ENCODE results near the gene CTBS. TPM values are rescaled to one million over a fixed set of nuclear protein-coding genes. Genes with fewer than 3 reads are reported as not detected.

Gene CTBS
- polyA plus RNA-seq, 1 donor (not counting 4 experiments of a cell fraction or from before 2014, with no cell fraction given): 16.7 TPM

- no peak overlapping the region for H3K9ac ChIP-seq (ENCODE audit: control insufficient read depth, extremely low read depth, insufficient read depth, low read length)
- FAIRE-seq: no peak
These were observed 9.9 kb upstream of the CTBS start for GRCh38 chr1:84584126-84584525.

GRCh38 chr1:84583648-84584047, 9.4 kb upstream of the CTBS start:
- H3K4me1 ChIP-seq (ENCODE audit: control insufficient read depth, extremely low read depth, insufficient read depth, low read length): peaks cover 7% of the 10 kb centered on the region
- no peaks in the 10 kb centered on the region for H4K20me1 ChIP-seq (ENCODE audit: control insufficient read depth, extremely low read depth, insufficient read depth, low read length)
- no peaks in the 10 kb centered on the region for H3K27me3 ChIP-seq (ENCODE audit: control insufficient read depth, extremely low read depth, insufficient read depth, low read length)
- no peak overlapping the region for H2AFZ ChIP-seq (ENCODE audit: control insufficient read depth, low read length)
- H3K4me2 ChIP-seq (ENCODE audit: control insufficient read depth, extremely low read depth, insufficient read depth, low read depth, low read length): no peak overlapping the region
- no peaks in the 10 kb centered on the region for H3K9me1 ChIP-seq (ENCODE audit: control insufficient read depth, extremely low read depth, insufficient read depth, low read length)
- H3K4me3 ChIP-seq (ENCODE audit: control insufficient read depth in 2 of 3, extremely low read depth in 1 of 3, insufficient read depth in 2 of 3, low read depth in 1 of 3, low read length in 3 of 3): no peak overlapping the region
- no peak overlapping the region for H3K27ac ChIP-seq (ENCODE audit: control insufficient read depth, insufficient read depth, low read length)
- no peaks in the 10 kb centered on the region for H3K79me2 ChIP-seq (ENCODE audit: control insufficient read depth, insufficient read depth, low read length)
- H3K9ac ChIP-seq (ENCODE audit: control insufficient read depth, extremely low read depth, insufficient read depth, low read length): no peak overlapping the region
- DNase-seq (ENCODE audit: low read depth, low spot score): no peak
- dilution Hi-C loops (cut with MboI; ENCODE audit: extremely low pct_ligation_motif_present, low sequenced_read_pairs): no loop called here
- H3K9me3 ChIP-seq (ENCODE audit: control insufficient read depth, low read depth, low read length): peaks cover 2% of the 10 kb centered on the region
- no peaks in the 10 kb centered on the region for H3K36me3 ChIP-seq (ENCODE audit: control insufficient read depth in 2 of 2, extremely low read depth in 1 of 2, insufficient read depth in 2 of 2, low read length in 2 of 2)
- TF ChIP-seq CTCF (optimal IDR thresholded peaks at IDR 0.05 in 1 of 3, IDR thresholded peaks at IDR 0.05 in 1 of 3, conservative IDR thresholded peaks at IDR 0.05 in 1 of 3; ENCODE audit: extremely low read depth in 1 of 3, insufficient read depth in 2 of 3, low read length in 3 of 3) (no peak), EZH2 (IDR thresholded peaks at IDR 0.05; ENCODE audit: low read length) (no peak)
- FAIRE-seq: no peak

More at GRCh38 chr1:84584126-84584525, 9.9 kb upstream of the CTBS start:
- dilution Hi-C loops (cut with MboI; ENCODE audit: extremely low pct_ligation_motif_present, low sequenced_read_pairs): no loop called here
- Histone ChIP-seq H3K27ac (ENCODE audit: control insufficient read depth, insufficient read depth, low read length) (no peak overlapping the region), H3K4me1 (ENCODE audit: control insufficient read depth, extremely low read depth, insufficient read depth, low read length) (peaks cover 7% of the 10 kb centered on the region), H2AFZ (ENCODE audit: control insufficient read depth, low read length) (no peak overlapping the region), H4K20me1 (ENCODE audit: control insufficient read depth, extremely low read depth, insufficient read depth, low read length) (no peaks in the 10 kb centered on the region), H3K36me3 (ENCODE audit: control insufficient read depth in 2 of 2, extremely low read depth in 1 of 2, insufficient read depth in 2 of 2, low read length in 2 of 2) (no peaks in the 10 kb centered on the region), H3K79me2 (ENCODE audit: control insufficient read depth, insufficient read depth, low read length) (no peaks in the 10 kb centered on the region), H3K4me2 (ENCODE audit: control insufficient read depth, extremely low read depth, insufficient read depth, low read depth, low read length) (no peak overlapping the region), H3K9me3 (ENCODE audit: control insufficient read depth, low read depth, low read length) (peaks cover 2% of the 10 kb centered on the region), H3K9me1 (ENCODE audit: control insufficient read depth, extremely low read depth, insufficient read depth, low read length) (no peaks in the 10 kb centered on the region), H3K4me3 (ENCODE audit: control insufficient read depth in 2 of 3, extremely low read depth in 1 of 3, insufficient read depth in 2 of 3, low read depth in 1 of 3, low read length in 3 of 3) (no peak overlapping the region), H3K27me3 (ENCODE audit: control insufficient read depth, extremely low read depth, insufficient read depth, low read length) (no peaks in the 10 kb centered on the region)
- TF ChIP-seq CTCF (optimal IDR thresholded peaks at IDR 0.05 in 1 of 3, IDR thresholded peaks at IDR 0.05 in 1 of 3, conservative IDR thresholded peaks at IDR 0.05 in 1 of 3; ENCODE audit: extremely low read depth in 1 of 3, insufficient read depth in 2 of 3, low read length in 3 of 3): no peak
- no peak for TF ChIP-seq EZH2 (IDR thresholded peaks at IDR 0.05; ENCODE audit: low read length)
- no peak for DNase-seq (ENCODE audit: low read depth, low spot score)
